Measurements from ENCODE around the gene GLTP. TPM values are rescaled to one million over a fixed set of nuclear protein-coding genes. Genes with fewer than 3 reads are reported as not detected.

Gene GLTP
- total RNA-seq, 1 donor from 2014 or later: 158 TPM

DNA sequence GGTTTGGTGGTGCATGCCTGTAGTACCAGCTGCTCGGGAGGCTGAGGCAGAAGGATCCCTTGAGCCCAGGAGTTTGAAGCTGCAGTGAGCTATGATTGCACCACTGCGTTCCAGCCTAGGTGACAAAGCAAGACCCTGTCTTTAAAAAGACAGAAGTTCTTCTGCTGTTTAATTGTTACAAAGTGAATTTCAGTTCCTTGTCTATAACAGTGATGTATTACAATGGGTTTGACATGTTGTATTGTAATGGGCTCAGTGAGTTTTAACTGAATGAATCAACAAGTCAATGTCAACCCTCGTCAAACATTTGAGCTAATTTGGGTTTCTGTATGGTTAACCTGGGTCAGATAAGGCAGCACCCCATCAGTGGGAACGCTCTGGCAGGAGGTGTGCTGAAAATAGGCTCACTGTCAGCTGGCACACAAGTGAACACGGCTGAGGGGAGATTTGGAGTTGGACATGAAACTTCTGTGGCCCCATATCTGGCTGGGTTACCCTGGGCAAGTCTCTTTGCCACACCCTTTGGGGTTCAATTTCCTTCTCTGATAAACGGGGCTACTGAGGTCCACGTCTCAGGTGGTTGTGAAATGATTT, 33.1 kb downstream of the GLTP start:
- DNase-seq (ENCODE audit: extremely low spot score in 2 of 2): no peak
- no peak overlapping the region for H3K27ac ChIP-seq
- H3K27me3 ChIP-seq: no peaks in the 10 kb centered on the region
- no peak for TF ChIP-seq CTCF (IDR thresholded peaks at IDR 0.05)
- TF ChIP-seq POLR2A (IDR thresholded peaks at IDR 0.05): no peak
- no peak for TF ChIP-seq POLR2AphosphoS5 (IDR thresholded peaks at IDR 0.05; ENCODE audit: insufficient read depth in 1 of 2, low read depth in 1 of 2)
- H3K4me1 ChIP-seq: peaks cover 7% of the 10 kb centered on the region
- H3K36me3 ChIP-seq: peaks cover 0 to 7% of the 10 kb centered on the region in 2 donors
- intact Hi-C loops (cut with DNase I): no loop called here
- no peak overlapping the region for H3K4me3 ChIP-seq
- no peaks in the 10 kb centered on the region for H3K9me3 ChIP-seq

- no peak overlapping the region for H3K27ac ChIP-seq
- H3K4me3 ChIP-seq: peak overlapping the region in 1 of 2 donors; percentile 37
- H3K9me3 ChIP-seq: no peaks in the 10 kb centered on the region
- no peak for DNase-seq (ENCODE audit: extremely low spot score in 2 of 2)
- H3K36me3 ChIP-seq: peaks cover 0 to 4% of the 10 kb centered on the region in 2 donors
- H3K27me3 ChIP-seq: no peaks in the 10 kb centered on the region
- intact Hi-C loops (cut with DNase I): no loop called here
- peaks cover 7% of the 10 kb centered on the region for H3K4me1 ChIP-seq
- no peak for TF ChIP-seq CTCF (IDR thresholded peaks at IDR 0.05)
- no peak for TF ChIP-seq POLR2AphosphoS5 (IDR thresholded peaks at IDR 0.05; ENCODE audit: insufficient read depth in 1 of 2, low read depth in 1 of 2)
Observed at GRCh38 chr12:109845824-109846205, 34.5 kb downstream of the GLTP start.

- TF ChIP-seq CTCF (IDR thresholded peaks at IDR 0.05) (peak; percentile 89 to 99 (median 93)), POLR2AphosphoS5 (IDR thresholded peaks at IDR 0.05; ENCODE audit: insufficient read depth in 1 of 2, low read depth in 1 of 2) (peak in 1 of 2 donors; percentile 45), POLR2A (IDR thresholded peaks at IDR 0.05) (no peak)
- DNase-seq (ENCODE audit: extremely low spot score in 2 of 2): no peak
- no peak overlapping the region for H3K27ac ChIP-seq
- H3K4me1 ChIP-seq: peaks cover 7% of the 10 kb centered on the region
- H3K36me3 ChIP-seq: no peaks in the 10 kb centered on the region
- no peaks in the 10 kb centered on the region for H3K9me3 ChIP-seq
- no peaks in the 10 kb centered on the region for H3K27me3 ChIP-seq
- intact Hi-C loops (cut with DNase I): no loop called here
- H3K4me3 ChIP-seq: peak overlapping the region in 1 of 2 donors; percentile 37
Observed at GRCh38 chr12:109844983-109845823, 35.1 kb downstream of the GLTP start.

GRCh38 chr12:109844091-109844490, 36.2 kb downstream of the GLTP start:
- DNase-seq (ENCODE audit: extremely low spot score in 2 of 2): no peak
- H3K4me3 ChIP-seq: no peak overlapping the region
- H3K27ac ChIP-seq: no peak overlapping the region
- H3K9me3 ChIP-seq: no peaks in the 10 kb centered on the region
- H3K27me3 ChIP-seq: no peaks in the 10 kb centered on the region
- TF ChIP-seq CTCF (IDR thresholded peaks at IDR 0.05) (no peak), POLR2A (IDR thresholded peaks at IDR 0.05) (no peak), POLR2AphosphoS5 (IDR thresholded peaks at IDR 0.05; ENCODE audit: insufficient read depth in 1 of 2, low read depth in 1 of 2) (no peak)
- H3K36me3 ChIP-seq: no peaks in the 10 kb centered on the region
- intact Hi-C loops (cut with DNase I): no loop called here
- H3K4me1 ChIP-seq: peaks cover 7% of the 10 kb centered on the region

DNA sequence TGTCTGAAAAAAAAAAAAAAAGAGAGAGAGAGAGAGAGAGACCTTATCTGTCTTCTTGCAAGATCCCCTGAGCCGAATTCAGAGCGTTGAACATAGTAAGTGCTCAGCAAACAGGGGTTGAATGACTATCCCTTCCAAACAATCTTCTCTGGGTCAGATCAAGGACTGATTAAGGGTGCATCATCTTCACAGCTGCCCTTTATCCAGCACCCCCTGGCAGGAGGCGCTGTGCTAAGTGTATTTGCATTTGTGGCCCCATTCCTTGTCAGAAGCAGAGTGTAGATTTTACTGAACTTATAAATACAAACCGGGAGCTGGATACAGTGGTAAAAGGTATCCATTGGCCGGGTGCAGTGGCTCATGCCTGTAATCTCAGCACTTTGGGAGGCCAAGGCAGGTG, 38.3 kb downstream of the GLTP start:
- no peaks in the 10 kb centered on the region for H3K27me3 ChIP-seq
- H3K4me3 ChIP-seq: no peak overlapping the region
- intact Hi-C loops (cut with DNase I): no loop called here
- no peaks in the 10 kb centered on the region for H3K36me3 ChIP-seq
- H3K27ac ChIP-seq: no peak overlapping the region
- TF ChIP-seq POLR2A (IDR thresholded peaks at IDR 0.05): no peak
- no peak for TF ChIP-seq POLR2AphosphoS5 (IDR thresholded peaks at IDR 0.05; ENCODE audit: insufficient read depth in 1 of 2, low read depth in 1 of 2)
- TF ChIP-seq CTCF (IDR thresholded peaks at IDR 0.05): no peak
- peaks cover 7% of the 10 kb centered on the region for H3K4me1 ChIP-seq
- no peak for DNase-seq (ENCODE audit: extremely low spot score in 2 of 2)
- no peaks in the 10 kb centered on the region for H3K9me3 ChIP-seq
